GOT3 (cell line): Measurements from ENCODE around the gene EPM2A.
A peak's percentile ranks its signal among the peaks of the same experiment; 100 is the strongest.
"Not testable (repeated sequence)": the region's sequence is repeated elsewhere in the genome, so short reads cannot be mapped to it uniquely, and the experiment has no call there.

Experiments
- DNase-seq: peaks from one replicate; lab custom pipeline; 2025; ENCODE audit warnings: mixed read lengths; lab: John Stamatoyannopoulos, UW

The EPM2A gene

DNA sequence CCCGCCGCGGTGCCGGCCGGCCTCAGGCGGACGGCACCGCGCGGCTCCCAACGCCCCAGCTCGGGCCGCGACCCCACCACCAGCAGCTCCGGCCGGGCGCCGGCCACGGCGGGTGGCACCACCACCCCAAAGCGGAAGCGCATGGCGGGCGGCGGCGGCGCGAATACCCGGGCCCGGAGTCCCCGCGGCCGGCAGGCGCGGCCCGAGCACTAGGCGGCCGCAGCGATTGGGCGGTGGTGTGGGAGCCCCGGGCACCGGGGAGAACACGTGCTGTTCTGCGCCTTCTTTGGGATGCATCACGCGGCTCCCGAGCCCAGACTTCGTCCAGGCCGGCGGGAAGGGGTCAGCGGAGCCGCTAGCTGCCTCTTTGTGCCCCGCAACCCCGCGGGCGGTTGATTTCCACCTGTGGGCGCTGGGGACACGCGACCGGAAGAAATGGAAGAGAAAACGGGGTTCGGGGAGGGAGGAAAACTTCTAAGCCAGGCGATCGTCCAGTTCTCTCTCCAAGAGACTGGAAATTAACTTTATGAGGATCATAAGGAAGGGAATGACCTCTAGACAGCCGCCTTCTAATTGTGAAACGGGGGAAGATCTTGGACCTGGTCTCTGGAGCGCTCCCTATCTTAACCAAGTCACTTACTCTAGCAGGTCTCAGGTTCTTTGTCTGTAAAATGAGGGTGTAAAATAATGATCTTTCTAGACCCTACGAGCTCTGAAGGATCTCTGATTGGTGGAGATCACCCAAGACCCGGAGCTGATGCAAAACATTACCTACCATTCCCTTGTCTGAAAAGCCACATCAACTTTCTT is at the start of gene EPM2A:
Gene EPM2A (minus strand): TSS at position 165 of the 810 bp plus-strand sequence. CDS start 22 bp downstream, at position 143.
- DNase-seq: peak; percentile 56

DNA sequence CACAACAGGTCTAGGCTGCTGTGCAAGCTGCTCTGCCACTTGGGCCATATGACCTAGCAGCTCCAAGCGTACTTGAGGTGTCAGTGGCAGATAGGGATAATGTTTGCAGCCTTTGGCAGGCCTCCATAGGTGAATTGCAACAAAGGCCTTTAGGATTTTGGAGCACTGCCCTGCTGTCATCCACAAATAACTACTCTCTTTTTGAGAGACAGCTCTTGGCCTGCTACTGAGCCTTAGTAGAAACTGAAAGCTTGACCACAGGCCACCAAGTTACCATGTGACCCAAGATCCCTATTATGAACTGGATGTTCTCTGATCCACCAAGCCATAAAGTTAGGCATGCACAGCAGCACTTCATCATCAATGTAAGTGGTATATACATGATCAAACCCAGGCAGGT is 49.4 kb upstream of the EPM2A start:
- no peak for DNase-seq

DNA sequence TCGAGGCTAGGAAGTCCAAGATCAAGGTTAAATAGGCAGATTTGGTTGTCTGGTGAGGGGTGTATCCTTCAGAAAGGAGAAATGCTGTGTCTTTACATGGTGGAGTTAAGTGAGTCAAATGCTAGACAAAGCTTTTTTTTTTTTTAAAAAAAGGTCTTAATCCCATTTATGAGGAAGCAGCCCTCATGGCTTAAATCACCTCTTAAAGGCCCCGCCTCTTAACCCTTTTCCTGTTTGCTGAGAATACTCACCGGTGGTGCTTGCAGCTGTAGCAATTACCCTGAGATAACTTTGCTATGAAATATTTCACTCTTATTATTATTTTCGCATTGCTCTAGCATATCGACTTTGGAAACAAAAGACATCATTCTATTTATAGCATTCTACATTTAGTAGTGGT is 48.5 kb upstream of the EPM2A start:
- no peak for DNase-seq

DNA sequence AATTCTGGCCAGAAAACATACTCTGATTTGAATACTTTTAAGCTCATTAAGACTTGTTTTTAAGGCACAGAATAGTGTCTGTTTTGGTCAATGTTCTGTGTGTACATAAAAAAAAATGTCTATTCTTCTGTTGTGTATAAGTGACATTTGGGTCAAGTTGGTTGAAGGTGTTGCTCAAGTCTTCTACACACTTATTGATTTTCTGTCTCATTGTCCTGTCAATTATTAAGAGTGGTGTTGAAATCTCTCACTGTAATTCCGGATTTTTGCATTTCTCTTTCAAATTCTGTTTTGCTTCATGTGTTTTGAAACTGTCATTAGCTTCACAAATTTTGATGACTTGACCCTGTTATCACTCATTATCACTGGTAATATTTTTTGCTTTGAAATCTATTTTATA is 37.5 kb upstream of the EPM2A start:
- no peak for DNase-seq

DNA sequence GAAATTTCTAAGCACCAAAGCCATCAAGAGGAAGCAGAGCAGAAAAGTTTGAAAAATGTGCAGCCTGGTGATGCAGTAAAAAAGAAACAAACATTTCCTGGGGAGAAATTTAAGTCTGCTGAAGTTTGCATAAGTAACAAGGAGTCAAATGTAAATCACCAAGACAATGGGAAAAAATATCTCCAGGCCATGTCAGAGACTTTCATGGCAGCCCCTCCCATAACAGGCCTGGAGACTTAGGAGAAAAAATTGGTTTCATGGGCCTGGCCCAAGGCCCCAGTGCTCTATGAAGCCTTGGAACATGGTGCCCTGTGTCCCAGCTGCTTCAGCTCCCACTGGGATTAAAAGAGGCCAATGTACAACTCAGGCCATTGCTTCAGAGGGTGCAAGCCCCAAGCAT is 30.1 kb upstream of the EPM2A start:
- DNase-seq: no peak

DNA sequence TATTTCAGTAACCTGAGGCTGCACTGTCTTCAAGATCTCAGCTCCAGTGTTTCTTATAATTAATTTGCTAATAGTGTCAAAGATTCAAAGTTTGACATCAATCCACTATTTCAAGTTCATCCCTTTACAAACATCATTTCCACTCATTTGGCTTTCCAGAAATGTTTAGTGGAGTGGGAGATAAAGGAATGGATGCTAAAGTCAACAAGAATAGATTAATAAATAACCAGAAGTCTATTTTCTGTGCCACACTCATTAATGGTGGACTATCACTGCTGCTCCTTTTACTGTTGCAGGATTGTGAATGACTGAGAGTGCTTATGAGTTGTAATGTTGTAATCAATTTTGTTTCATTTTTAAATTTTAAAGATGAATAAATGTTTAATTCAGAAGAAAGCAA is 28.4 kb upstream of the EPM2A start:
- no peak for DNase-seq

DNA sequence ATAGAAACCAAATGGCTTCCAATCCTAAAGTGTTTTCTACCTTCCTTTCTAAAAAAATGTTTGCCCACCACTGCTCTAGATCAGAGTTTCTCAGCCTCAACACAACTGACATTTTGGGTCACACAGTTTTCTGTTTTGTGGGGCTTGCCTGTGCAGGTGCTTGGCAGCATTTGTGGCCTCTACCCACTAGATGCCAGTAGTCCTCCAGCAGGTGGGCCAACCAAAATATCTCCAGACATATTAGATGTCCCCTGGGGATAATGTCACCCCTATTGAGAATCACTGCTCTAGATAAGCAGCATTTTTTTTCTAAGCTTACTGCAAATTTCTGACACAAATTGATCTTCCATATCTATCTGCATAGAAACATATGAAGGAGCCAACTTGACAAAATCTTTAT is 26.3 kb upstream of the EPM2A start:
- DNase-seq: no peak

DNA sequence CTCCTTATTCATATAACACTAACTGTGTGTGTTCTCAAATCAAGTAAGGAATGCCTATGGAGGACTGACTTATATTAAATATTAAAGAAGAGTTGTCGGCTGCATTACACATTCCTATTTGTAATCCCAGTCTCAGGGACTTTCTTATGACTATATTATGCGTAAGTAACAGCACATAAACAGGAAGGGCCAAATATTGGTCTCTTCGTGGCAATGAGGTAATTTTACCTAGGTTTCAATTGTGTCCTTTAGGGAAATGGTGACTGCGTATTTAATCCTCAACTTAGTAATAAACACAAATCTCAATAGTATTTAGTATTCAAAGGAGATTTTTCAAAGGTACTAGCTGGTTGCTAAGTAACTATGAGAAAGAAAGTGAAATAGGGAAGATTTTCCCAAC is 22.8 kb upstream of the EPM2A start:
- no peak for DNase-seq

DNA sequence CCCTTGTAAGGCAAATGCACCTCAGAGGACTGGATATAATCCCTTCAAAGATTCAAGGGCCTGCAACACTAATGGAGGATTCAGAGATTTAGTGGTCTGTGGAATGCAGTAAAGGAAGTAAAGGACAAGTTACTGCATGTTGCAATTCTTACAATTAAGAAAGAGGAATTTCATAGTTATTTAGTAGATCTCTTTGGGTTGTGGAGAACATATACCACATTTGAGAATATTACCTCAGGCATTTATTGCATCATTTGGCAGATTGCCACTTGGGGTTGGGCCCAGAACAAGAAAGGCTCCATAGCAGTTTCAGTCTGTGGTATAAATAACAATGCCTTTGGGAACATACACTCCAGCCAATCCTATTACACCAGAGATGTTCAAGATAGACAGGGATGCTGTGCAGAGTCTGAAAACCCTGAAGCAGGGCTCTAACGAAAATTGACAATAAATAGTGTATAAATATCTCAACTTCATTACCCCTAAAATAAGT is 20.9 kb upstream of the EPM2A start:
- peak; percentile 40 for DNase-seq

DNA sequence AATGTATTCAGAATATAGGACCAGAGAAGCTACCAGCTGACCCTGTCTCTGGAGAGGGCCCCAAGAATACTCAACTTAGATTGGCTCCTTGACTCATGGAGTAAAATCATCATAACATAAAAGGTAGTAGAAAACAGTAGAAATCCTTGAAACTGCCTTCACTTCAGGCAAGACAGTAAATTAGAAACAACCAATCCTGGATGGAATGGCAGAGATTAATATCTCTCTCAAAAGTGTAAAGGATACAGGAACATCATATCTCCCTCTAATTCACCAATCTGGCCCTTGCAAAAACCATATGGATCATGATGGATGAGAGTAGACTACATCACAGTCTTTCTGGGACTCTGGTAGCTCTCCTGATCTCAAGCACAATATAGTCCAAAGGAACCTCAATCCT is 20.4 kb upstream of the EPM2A start:
- DNase-seq: no peak

DNA sequence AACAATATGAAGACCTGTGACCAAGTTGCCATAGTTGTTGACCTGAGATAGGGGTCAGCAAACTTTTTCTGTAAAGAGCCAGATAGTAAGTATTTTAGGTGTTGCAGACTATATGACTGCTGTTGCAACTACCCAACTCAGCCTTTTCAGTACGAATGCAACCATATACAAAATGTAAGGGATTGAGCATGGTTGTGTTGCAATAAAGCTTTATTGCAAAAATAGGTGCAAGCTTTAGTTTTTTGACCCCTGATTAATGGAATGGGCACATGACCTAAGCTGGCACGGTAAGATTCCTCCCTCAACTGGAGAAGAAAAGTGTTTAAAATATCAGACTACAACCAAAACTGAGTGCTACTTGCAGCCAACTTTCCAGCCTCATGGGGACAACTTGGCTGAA is 17.3 kb upstream of the EPM2A start:
- DNase-seq: no peak

DNA sequence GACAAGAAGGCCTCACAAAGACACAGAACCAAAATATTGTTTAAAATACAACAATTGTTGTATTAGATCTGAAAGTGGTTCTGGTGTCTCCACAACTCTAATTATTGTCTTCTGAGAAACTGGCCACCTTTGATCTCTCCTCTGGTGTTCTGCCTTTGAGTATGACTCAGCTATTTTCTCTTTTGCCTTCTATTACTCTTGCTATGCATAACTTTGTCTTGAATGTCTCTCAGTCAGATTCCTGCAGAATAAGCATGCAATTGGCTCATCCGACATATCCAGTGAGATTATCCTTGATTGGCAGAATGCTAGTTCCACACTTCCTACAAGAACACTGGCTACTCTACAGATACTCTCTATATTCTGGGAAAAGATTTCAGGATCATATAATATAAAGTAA is 14.3 kb upstream of the EPM2A start:
- no peak for DNase-seq

DNA sequence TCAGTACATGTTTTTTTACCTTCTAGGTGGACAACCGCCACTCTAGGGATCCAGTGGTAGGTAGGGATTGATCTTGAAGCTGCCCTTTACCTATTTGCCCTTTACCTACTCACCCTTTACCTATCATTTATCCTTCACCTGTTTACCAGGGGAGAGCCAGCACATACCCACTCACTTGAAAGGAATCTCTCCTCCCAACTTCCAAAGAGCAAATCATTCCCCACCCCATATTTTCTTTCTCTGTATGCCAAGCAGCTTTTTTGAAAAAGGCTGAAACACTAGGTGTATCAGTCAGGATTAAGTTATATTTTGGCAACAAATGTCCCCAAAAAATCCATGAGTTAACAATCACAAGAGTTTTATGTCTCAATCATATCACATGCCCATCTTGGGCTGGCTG is 10.5 kb upstream of the EPM2A start:
- no peak for DNase-seq

DNA sequence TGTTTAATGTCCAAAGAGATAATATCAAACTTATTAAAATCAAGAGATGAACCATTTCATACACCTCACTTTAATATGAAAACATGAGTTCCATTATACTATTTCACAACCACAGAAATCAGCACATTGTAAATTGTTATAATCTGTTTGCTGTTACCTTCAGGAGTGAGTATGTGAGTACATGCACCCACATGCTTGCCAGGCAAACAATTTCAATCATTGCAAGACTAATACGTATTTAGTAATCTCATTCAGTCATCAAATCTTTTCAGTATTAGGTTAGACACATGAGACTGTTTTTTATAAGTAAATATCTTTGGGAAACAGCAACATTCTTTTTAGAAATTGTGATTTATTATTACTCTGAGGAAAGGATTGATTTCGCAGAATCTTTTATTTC is 9.3 kb upstream of the EPM2A start:
- no peak for DNase-seq

DNA sequence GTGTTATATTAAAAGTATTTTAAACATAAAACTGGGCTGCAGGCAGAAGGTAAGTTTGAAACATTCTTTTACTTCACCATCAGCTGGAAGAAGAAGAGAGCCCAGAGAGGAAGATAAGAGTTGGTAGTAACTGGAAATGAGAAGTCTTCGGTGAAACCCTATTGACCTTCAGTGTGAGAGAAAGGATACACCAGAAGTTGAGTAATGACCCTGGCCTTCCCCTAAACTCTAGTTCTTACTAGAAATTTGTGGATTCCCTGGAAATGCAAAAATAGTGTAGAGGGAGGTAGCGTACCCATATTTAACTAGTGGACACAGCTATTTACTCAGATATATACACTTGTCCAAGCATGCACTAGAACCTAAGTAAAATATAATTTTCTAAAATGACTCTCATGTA is 8.0 kb upstream of the EPM2A start:
- DNase-seq: no peak

DNA sequence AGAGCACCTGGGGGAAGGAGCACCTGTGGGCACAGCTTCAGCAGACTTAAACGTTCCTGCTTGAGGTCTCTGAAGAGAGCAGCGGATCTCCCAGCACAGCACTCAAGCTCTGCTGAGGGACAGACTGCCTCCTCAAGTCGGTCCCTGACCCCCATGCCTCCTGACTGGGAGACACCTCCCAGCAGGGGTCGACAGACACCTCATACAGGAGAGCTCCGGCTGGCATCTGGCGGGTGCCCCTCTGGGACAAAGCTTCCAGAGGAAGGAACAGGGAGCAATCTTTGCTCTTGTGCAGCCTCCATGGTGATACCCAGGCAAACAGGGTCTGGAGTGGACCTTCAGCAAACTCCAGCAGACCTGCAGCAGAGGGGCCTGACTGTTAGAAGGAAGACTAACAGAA is 7.2 kb upstream of the EPM2A start:
- DNase-seq: not testable (repeated sequence)

DNA sequence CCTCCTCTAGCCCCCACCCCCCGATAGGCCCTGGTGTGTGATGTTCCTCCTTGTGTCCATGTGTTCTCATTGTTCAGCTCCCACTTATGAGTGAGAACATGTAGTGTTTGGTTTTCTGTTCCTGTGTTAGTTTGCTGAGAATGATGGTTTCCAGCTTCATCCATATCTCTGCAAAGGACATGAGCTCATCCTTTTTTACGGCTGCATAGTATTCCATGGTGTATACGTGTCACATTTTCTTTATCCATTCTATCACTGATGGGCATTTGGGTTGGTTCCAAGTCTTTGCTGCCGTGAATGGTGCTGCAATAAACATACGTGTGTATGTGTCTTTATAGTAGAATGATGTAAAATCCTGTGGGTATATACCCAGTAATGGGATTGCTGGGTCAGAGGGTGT is 4.4 kb upstream of the EPM2A start:
- not testable (repeated sequence) for DNase-seq

DNA sequence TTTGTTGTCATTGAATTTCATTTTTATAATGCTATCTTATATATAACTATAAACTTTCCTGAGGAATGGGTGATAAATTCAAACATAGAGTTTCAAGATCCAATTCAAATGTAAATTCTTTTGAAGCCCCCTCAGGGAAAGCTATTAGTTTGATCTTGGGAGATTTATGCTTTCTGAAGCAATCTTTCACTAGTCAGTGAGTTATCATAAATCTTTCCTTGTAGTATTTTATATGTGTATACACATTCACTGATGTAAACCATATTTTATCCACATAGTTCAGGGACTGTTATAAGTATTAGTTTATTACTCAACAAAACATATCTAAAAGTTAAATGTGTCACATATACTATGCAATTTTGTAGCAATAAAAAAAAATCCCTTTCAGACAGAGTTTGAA is 2.9 kb upstream of the EPM2A start:
- no peak for DNase-seq

DNA sequence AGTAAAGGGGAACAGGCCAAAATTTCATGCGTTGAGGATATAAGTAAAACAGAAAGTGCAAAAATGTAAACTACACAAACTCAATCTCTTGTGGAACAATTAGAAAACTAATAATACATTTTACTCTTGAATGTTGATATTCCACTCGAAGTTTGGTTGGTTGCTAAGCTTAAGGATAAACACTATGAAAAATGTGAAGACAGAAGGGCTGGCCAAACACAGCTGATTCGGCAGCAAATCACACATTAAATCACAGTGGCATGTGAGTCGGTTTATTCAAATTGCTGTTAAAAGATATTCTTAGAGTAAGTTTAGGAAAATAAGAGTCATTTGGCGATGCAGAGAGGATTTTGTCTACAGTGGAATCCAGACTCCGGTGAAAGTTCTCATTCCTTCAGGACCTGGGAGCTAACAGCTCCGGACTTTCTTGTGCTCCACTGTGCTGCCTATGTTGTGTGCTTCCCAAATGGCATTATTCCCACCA is 1.4 kb upstream of the EPM2A start:
- DNase-seq: no peak

DNA sequence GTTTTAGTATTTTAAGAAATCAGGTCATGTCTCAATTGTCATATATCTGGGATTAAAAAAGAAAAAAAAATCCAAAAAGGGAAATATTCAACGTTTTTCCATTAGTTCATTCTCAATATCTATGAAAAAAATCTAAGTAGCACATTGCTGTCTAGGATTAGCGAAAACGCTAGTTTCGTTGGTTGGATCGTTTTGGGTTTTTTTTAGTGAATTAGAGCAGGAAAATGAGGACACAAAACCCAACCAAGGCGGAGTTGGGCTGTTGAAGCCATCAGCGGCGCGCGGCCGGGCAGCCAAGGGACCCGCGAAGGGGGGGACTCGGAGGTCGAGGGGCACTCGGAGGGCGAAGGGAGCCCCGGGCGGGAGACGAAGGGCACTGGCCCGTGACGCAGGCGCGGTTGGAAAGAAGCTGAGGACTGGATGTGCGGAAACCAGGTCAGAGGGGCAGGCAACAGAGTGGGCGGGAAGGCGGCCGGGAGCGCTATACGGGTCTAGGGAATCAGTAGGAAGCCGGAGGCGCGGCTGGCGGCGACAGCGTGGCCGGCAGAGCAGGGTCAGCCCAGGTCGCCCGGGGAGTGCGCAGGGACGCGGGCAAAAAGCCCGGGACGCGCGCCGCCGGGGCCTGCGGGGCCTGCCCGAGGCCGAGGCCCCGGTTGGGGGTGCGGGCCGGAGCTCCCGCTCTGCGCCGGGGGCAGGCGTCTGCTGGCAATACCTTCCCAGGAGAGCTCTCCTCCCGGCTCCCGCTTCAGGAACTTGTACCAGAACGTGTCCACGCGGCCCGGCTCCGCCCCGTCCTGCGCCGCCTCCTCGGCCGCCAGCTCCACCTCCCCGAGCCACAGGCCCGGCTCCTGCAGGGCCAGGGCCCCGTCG is 599 bp downstream of the EPM2A start:
- DNase-seq: peak; percentile 81

DNA sequence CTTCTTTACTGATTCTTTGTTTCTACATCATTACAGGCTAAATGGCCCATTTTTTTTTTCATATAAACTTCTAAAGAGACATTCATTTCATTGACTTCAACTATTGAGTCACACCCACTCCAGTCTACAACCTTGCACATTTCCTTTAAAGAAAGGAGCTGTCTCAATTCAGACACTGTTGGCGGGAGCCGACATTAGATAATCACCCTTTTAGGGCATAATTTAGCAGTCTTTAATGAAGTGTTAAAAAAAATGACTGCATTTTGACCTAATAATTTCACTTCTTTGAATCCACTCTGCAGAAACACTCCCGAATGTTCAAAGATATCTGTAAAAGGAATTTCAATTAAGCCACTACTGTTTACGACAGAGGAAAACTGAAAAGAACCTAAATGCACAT is 1.5 kb downstream of the EPM2A start:
- DNase-seq: no peak

DNA sequence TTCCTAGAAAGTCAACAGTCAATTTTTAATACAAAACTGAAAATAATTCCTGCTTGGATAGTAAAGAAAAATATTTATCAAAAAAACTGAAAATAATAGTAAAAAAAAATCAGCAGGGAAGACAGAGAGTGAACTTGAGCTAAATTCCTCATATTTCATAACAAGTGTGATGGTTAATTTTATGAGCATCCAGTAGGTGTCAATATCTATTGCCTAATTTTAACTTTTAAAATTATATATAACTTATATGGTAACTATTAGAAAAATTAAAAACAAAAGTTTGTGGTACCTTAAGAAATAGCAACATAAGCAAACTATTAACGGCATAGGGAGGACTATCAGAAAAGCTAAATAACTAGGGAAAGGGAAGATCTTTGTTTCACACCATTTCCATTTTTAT is 2.1 kb downstream of the EPM2A start:
- DNase-seq: no peak

DNA sequence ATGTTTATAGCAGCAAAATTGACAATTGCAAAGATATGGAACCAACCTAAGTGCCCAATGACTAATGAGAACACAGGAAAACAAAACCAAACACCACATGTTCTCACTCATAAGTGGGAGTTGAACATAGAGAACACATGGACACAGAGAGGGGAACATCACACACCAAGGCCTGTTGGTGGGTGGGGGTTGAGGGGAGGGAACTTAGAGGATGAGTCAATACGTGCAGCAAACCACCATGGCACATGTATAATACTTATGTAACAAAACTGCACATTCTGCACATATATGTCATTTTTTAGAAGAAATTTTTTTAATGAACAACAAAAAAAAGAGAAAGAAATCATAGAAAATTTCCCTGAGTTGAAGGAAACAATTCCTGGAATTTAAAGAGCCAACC is 3.9 kb downstream of the EPM2A start:
- DNase-seq: no peak
